Upper lobe of left lung (tissue), 6 donors: ENCODE data around the gene MCCC1. TPM values are rescaled to one million over a fixed set of nuclear protein-coding genes. Genes with fewer than 3 reads are reported as not detected.

Experiments used
- ATAC-seq, 2 donors: fragments of 200-7000 bp; cut with Tn5 transposase; one replicate each; pipeline ENCODE4 v1.9.1; 2022; ENCODE audit warnings: mild to moderate bottlenecking in 2 of 2, moderate library complexity in 2 of 2; ENCODE audit not compliant: low FRiP score in 2 of 2
- DNase-seq, 2 donors: peaks; one replicate each; pipeline ENCODE4 v3.0.0-alpha.2; 2019 to 2020
- H3K27ac ChIP-seq, 4 donors: fragments of 200-600 bp; sonication (generic); one replicate each; pipeline ENCODE4 v1.5.1; 2016 to 2019
- H3K27me3 ChIP-seq, 4 donors: fragments of 200-600 bp; sonication (generic); one replicate each; pipeline ENCODE4 v1.5.1; 2017 to 2019
- H3K36me3 ChIP-seq, 4 donors: fragments of 200-600 bp; sonication (generic); one replicate each; pipeline ENCODE4 v1.5.1; 2016 to 2019
- H3K4me1 ChIP-seq, 4 donors: fragments of 200-600 bp; sonication (generic); one replicate each; pipeline ENCODE4 v1.5.1; 2018 to 2019
- H3K4me3 ChIP-seq, 4 donors: fragments of 200-600 bp; sonication (generic); one replicate each; pipeline ENCODE4 v1.5.1; 2017 to 2019; ENCODE audit warnings: mild to moderate bottlenecking in 2 of 4, moderate library complexity in 1 of 4
- H3K9me3 ChIP-seq, 4 donors: fragments of 200-600 bp; sonication (generic); one replicate each; pipeline ENCODE4 v1.5.1; 2018 to 2019
- EP300 ChIP-seq, 4 donors: sonication (generic); formaldehyde crosslinking; IDR thresholded peaks; one replicate each; pipeline ENCODE4 v1.5.1; 2017; ENCODE audit warnings: antibody characterized with exemption in 4 of 4, control low read depth in 2 of 4
- POLR2A ChIP-seq, 4 donors: fragments of 450-650 bp; IDR thresholded peaks; one replicate each; pipeline ENCODE4 v1.5.1; 2016 to 2017; ENCODE audit warnings: antibody characterized with exemption in 4 of 4, mild to moderate bottlenecking in 2 of 4
- POLR2AphosphoS5 ChIP-seq, 2 donors: sonication (generic); formaldehyde crosslinking; IDR thresholded peaks; one replicate each; pipeline ENCODE4 v1.5.1; 2017; ENCODE audit warnings: antibody characterized with exemption in 2 of 2
- WGBS, 2 donors: methylation state at CpG; one replicate each; pipeline ENCODE4 v1.1.5; 2017 to 2018; 5-methylcytosine and 5-hydroxymethylcytosine counted together
- total RNA-seq, 6 donors: library from RNA; depleted of rRNA in 4 of 6; stranded (reverse); fragments of >200 nt in 4 of 6; gene quantifications; one replicate each; pipeline versions ENCODE4 v1.1.0 to v1.2.1, GENCODE V29; 2016 to 2021
- TF ChIP-seq, protein P1 (sequence below), 6 experiments: fragments of 450-650 bp in 4 of 6; fragments of 200-600 bp in 2 of 6; sonication (generic) in 2 of 6; IDR thresholded peaks; one replicate each; pipeline ENCODE4 v1.5.1; 2016 to 2019; ENCODE audit warnings: antibody characterized with exemption in 6 of 6
- donor health status: DM: no; HTN: no; CAD: no; lungs with moderate emphysema.
- donor health status: DM: no; HTN: yes; CAD: no; lungs with severe emphysema.

The MCCC1 gene
- total RNA-seq, 6 donors from 2014 or later: 44.6 to 157 (median 85.4) TPM

DNA sequence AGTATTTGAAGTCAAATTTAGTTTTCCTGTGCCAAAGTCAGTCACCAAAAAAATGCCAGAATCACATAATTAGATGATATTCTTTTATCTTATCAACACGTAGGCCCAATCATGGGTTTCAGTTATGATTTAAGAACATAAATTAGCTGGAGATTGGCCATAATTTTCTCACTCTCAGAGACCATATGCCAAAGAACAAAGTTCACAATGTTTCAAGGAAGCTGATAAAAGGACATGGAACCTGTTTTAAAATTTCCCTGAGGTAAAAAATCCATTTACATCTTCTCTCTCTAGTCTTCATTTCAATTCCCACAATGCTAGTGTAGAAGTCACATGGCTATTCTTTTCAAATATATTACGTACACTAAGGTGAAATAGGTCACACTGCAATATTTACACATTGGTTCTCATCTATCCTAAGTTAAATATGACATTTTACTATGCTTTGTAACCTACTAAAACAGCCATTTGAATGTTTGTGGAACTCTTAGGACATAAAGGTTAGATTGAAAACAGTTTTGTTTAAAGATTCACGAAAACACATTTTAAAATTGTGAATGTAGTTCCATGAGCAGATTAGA, 76.3 kb downstream of the MCCC1 start:
- no peak overlapping the region for H3K4me3 ChIP-seq
- H3K36me3 ChIP-seq: peaks cover 34 to 73% (median 39%) of the 10 kb centered on the region in 4 donors
- H3K27ac ChIP-seq: no peak overlapping the region
- ATAC-seq (no peak), DNase-seq (no peak)
- no peaks in the 10 kb centered on the region for H3K9me3 ChIP-seq
- WGBS, 2 donors: 75 to 85% methylated on average over 3 of the region's 3 CpGs
- TF ChIP-seq, protein P1, sequence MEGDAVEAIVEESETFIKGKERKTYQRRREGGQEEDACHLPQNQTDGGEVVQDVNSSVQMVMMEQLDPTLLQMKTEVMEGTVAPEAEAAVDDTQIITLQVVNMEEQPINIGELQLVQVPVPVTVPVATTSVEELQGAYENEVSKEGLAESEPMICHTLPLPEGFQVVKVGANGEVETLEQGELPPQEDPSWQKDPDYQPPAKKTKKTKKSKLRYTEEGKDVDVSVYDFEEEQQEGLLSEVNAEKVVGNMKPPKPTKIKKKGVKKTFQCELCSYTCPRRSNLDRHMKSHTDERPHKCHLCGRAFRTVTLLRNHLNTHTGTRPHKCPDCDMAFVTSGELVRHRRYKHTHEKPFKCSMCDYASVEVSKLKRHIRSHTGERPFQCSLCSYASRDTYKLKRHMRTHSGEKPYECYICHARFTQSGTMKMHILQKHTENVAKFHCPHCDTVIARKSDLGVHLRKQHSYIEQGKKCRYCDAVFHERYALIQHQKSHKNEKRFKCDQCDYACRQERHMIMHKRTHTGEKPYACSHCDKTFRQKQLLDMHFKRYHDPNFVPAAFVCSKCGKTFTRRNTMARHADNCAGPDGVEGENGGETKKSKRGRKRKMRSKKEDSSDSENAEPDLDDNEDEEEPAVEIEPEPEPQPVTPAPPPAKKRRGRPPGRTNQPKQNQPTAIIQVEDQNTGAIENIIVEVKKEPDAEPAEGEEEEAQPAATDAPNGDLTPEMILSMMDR (IDR thresholded peaks at IDR 0.05): no peak
- TF ChIP-seq POLR2A (IDR thresholded peaks at IDR 0.05): no peak
- TF ChIP-seq POLR2AphosphoS5 (IDR thresholded peaks at IDR 0.05): no peak
- TF ChIP-seq EP300 (IDR thresholded peaks at IDR 0.05): no peak
- H3K4me1 ChIP-seq: no peaks in the 10 kb centered on the region
- no peaks in the 10 kb centered on the region for H3K27me3 ChIP-seq

DNA sequence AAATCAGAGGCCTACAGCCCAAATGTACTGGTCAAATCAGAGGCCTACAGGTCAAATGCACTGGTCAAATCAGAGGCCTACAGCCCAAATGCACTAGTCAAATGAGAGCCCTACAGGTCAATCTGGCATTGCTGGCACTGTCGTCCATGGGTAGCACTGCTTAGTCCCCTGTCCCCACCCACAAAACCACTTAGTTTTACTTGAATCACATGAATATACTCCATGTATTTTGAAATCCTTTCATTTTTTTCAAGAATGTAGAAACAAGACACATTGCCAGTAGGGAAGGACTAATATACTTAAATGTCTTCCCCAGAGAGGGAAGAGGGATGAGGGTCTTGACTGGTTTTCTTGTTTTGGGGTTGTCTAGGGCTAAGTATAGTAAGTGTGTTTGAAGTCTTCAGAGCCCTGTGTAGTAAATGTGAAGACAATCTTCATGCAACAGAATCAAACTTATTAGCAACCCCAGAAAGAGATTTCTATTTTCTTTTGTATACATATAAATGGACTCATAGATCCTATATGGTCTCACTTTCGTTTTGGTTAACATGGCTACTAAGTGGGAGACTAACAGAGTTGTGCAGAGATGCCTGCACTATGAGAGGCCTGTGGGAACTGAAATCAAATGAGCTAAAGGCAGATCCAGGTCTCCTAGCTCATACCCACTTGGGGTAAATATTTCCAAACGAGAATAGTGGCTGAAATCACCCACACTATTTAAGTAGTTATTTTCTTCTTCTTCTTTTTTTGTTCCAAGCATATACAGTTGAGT, 80.7 kb downstream of the MCCC1 start:
- DNase-seq: no peak
- TF ChIP-seq EP300 (IDR thresholded peaks at IDR 0.05) (no peak), POLR2A (IDR thresholded peaks at IDR 0.05) (no peak), POLR2AphosphoS5 (IDR thresholded peaks at IDR 0.05) (no peak)
- TF ChIP-seq, protein P1 (IDR thresholded peaks at IDR 0.05): no peak
- WGBS, 2 donors: 92 to 97% methylated on average over 3 of the region's 3 CpGs
- no peaks in the 10 kb centered on the region for H3K9me3 ChIP-seq
- H3K27ac ChIP-seq: no peak overlapping the region
- no peak overlapping the region for H3K4me3 ChIP-seq
- no peaks in the 10 kb centered on the region for H3K27me3 ChIP-seq
- ATAC-seq: no peak
- H3K4me1 ChIP-seq: no peaks in the 10 kb centered on the region
- peaks cover 42 to 71% (median 52%) of the 10 kb centered on the region in 4 donors for H3K36me3 ChIP-seq

DNA sequence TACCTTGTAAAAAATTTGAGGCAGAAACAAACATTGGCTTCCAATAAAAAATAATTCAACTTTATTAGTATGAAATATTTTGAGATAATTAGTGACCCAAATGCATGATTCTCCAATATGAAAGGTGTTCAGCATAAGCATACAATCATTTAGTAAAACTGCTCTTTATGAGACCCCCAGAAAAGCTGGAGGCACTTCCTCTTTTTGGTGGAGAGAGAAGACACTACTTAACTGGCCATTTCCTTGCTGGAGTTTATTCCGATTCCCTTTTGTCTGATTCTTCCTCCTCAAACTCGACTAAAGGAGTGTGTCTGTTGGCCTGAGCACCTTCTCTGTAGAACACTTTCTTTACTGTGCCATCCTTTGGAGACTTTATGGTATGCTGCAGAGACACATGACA, 84.1 kb downstream of the MCCC1 start:
- WGBS, 2 donors: 64 to 80% methylated on average over 2 of the region's 2 CpGs
- H3K36me3 ChIP-seq: peaks cover 22 to 55% (median 31%) of the 10 kb centered on the region in 4 donors
- no peak for ATAC-seq

DNA sequence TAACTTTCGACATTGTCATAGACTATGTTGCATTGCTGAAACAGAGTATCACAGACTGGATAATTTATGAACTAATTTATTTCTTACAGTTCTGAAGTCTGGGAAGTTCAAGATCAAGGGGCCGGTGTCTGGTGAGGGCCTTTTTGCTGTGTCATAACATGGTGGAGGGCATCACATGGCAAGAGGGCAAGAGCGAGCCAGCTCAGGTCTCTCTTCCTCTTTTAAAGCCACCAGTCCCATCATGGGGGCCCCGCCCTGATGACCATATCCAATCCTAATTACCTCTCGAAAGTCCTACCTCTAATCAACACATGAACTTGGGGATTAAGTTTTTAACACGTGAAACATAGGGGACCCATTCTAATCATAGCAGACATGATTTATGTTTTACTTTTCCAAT, 85.4 kb downstream of the MCCC1 start:
- DNase-seq (no peak), ATAC-seq (no peak)
- Histone ChIP-seq H3K4me3 (no peak overlapping the region), H3K27ac (no peak overlapping the region), H3K27me3 (no peaks in the 10 kb centered on the region), H3K4me1 (no peaks in the 10 kb centered on the region), H3K36me3 (peaks cover 10 to 42% (median 20%) of the 10 kb centered on the region in 4 donors), H3K9me3 (no peaks in the 10 kb centered on the region)
- 84 to 91% methylated on average over 6 of the region's 6 CpGs for WGBS, 2 donors
- TF ChIP-seq POLR2A (IDR thresholded peaks at IDR 0.05): no peak
- no peak for TF ChIP-seq POLR2AphosphoS5 (IDR thresholded peaks at IDR 0.05)
- TF ChIP-seq, protein P1 (IDR thresholded peaks at IDR 0.05): no peak
- no peak for TF ChIP-seq EP300 (IDR thresholded peaks at IDR 0.05)

More for the DNA sequence above, 84.1 kb downstream of the MCCC1 start:
- Histone ChIP-seq H3K27ac (no peak overlapping the region), H3K9me3 (no peaks in the 10 kb centered on the region), H3K4me1 (no peaks in the 10 kb centered on the region), H3K27me3 (no peaks in the 10 kb centered on the region), H3K4me3 (no peak overlapping the region)
- no peak for DNase-seq
- TF ChIP-seq, protein P1 (IDR thresholded peaks at IDR 0.05): no peak
- no peak for TF ChIP-seq POLR2AphosphoS5 (IDR thresholded peaks at IDR 0.05)
- no peak for TF ChIP-seq EP300 (IDR thresholded peaks at IDR 0.05)
- no peak for TF ChIP-seq POLR2A (IDR thresholded peaks at IDR 0.05)
